SU-DHL-6 (cell line): ENCODE results near the gene BOLA3.

Experiments used
- H2AFZ ChIP-seq: fragments of 200-600 bp; sonication (generic); 2 replicates; pipeline ENCODE4 v1.6.1; 2014; ENCODE audit warnings: low read depth, mild to moderate bottlenecking, moderate library complexity, mixed read lengths, antibody characterized with exemption, low read length; ENCODE audit not compliant: severe bottlenecking
- H3F3A ChIP-seq: fragments of 200-600 bp; shearing (Covaris generic); 2 replicates; pipeline ENCODE4 v1.6.0; 2016; ENCODE audit warnings: antibody characterized with exemption, mild to moderate bottlenecking; ENCODE audit not compliant: insufficient read depth
- H3K27ac ChIP-seq: fragments of 200-600 bp; sonication (generic); 2 replicates; pipeline ENCODE4 v1.5.1; 2016; ENCODE audit warnings: low read depth, mild to moderate bottlenecking, low read length, moderate library complexity, mixed read lengths
- H3K27me3 ChIP-seq: fragments of 200-600 bp; sonication (generic), shearing (Covaris generic); 2 replicates; pipeline ENCODE4 v1.6.0; 2014; ENCODE audit warnings: mild to moderate bottlenecking, low read length
- H3K36me3 ChIP-seq: fragments of 200-600 bp; sonication (generic); 2 replicates; pipeline ENCODE4 v1.6.1; 2014; ENCODE audit warnings: mild to moderate bottlenecking, low read length, mixed read lengths
- H3K4me2 ChIP-seq: fragments of 300-600, 200-600 bp; shearing (Covaris generic), sonication (generic); 2 replicates; pipeline ENCODE4 v1.6.0; 2014; ENCODE audit warnings: low read length, low read depth, mild to moderate bottlenecking; ENCODE audit not compliant: poor library complexity, severe bottlenecking
- H3K4me3 ChIP-seq: fragments of 200-600 bp; sonication (generic); 2 replicates; pipeline ENCODE4 v1.5.1; 2014; ENCODE audit warnings: antibody characterized with exemption, low read length, mild to moderate bottlenecking, mixed read lengths; ENCODE audit not compliant: insufficient read depth, poor library complexity, severe bottlenecking
- H3K79me2 ChIP-seq: fragments of 200-600 bp; sonication (generic); 2 replicates; pipeline ENCODE4 v1.6.1; 2014; ENCODE audit warnings: mild to moderate bottlenecking, low read length, moderate library complexity; ENCODE audit not compliant: insufficient read depth
- H3K9ac ChIP-seq: fragments of 200-600 bp; sonication (generic); 2 replicates; pipeline ENCODE4 v1.7.0; 2014; ENCODE audit warnings: mild to moderate bottlenecking, low read length
- H3K9me2 ChIP-seq: fragments of 200-600 bp; sonication (generic); replicated peaks from 2 replicates; pipeline ENCODE4 v1.6.1; 2014; ENCODE audit warnings: low read length; ENCODE audit not compliant: insufficient read depth
- H3K9me3 ChIP-seq: fragments of 200-600 bp; sonication (generic); 2 replicates; pipeline ENCODE4 v1.6.1; 2014; ENCODE audit warnings: low read length, mixed read lengths; ENCODE audit not compliant: insufficient read depth
- H4K20me1 ChIP-seq: fragments of 200-600 bp; sonication (generic); 2 replicates; pipeline ENCODE4 v1.6.1; 2014; ENCODE audit warnings: low read depth, mild to moderate bottlenecking, antibody characterized with exemption, low read length, moderate library complexity, mixed read lengths
- CTCF ChIP-seq: fragments of 200-600 bp; sonication (generic); IDR thresholded peaks from one replicate; pipeline ENCODE4 v1.5.1; 2017; ENCODE audit warnings: antibody characterized with exemption, mild to moderate bottlenecking, low read length, moderate library complexity; ENCODE audit not compliant: insufficient read depth, poor library complexity, severe bottlenecking
- EZH2phosphoT487 ChIP-seq: fragments of 200-600 bp; sonication (generic), shearing (Covaris generic); conservative IDR thresholded peaks from 2 replicates; pipeline ENCODE4 v1.6.1; 2018; ENCODE audit warnings: mild to moderate bottlenecking, antibody characterized with exemption, low read length, moderate library complexity, mixed read lengths

BOLA3 gene

GRCh38 chr2:74186038-74186437, 38.3 kb upstream of the BOLA3 start:
- H3K9me2 ChIP-seq: no peaks in the 10 kb centered on the region
- peak overlapping the region; percentile 39 for H3K9ac ChIP-seq
- H3K4me2 ChIP-seq: peak overlapping the region; percentile 49
- no peaks in the 10 kb centered on the region for H3K79me2 ChIP-seq
- no peaks in the 10 kb centered on the region for H3K36me3 ChIP-seq
- no peaks in the 10 kb centered on the region for H3K9me3 ChIP-seq
- peak overlapping the region; percentile 77 for H2AFZ ChIP-seq
- no peaks in the 10 kb centered on the region for H4K20me1 ChIP-seq
- H3K4me3 ChIP-seq: no peak overlapping the region
- H3F3A ChIP-seq: peaks cover 25% of the 10 kb centered on the region
- TF ChIP-seq EZH2phosphoT487 (no peak), CTCF (no peak)
- peak overlapping the region; percentile 55 for H3K27ac ChIP-seq
- H3K27me3 ChIP-seq: no peaks in the 10 kb centered on the region

- TF ChIP-seq EZH2phosphoT487 (no peak), CTCF (no peak)
- H3K79me2 ChIP-seq: no peaks in the 10 kb centered on the region
- peaks cover 45% of the 10 kb centered on the region for H3F3A ChIP-seq
- no peaks in the 10 kb centered on the region for H3K9me3 ChIP-seq
- peak overlapping the region; percentile 6; the same call in 1 of the 2 replicates for H3K9ac ChIP-seq
- peak overlapping the region; percentile 55 for H2AFZ ChIP-seq
- peak overlapping the region; percentile 36 for H3K27ac ChIP-seq
- peak overlapping the region; percentile 10 for H3K4me2 ChIP-seq
- H4K20me1 ChIP-seq: no peaks in the 10 kb centered on the region
- H3K9me2 ChIP-seq: no peaks in the 10 kb centered on the region
- H3K36me3 ChIP-seq: no peaks in the 10 kb centered on the region
- no peaks in the 10 kb centered on the region for H3K27me3 ChIP-seq
- H3K4me3 ChIP-seq: no peak overlapping the region
Measured at GRCh38 chr2:74183878-74184277, 36.2 kb upstream of the BOLA3 start.

GRCh38 chr2:74181739-74182138, 34.0 kb upstream of the BOLA3 start:
- H3K36me3 ChIP-seq: peaks cover 7% of the 10 kb centered on the region
- H2AFZ ChIP-seq: peak overlapping the region; percentile 52
- peaks cover 11% of the 10 kb centered on the region; the same call in 1 of the 2 replicates for H4K20me1 ChIP-seq
- TF ChIP-seq CTCF: no peak
- TF ChIP-seq EZH2phosphoT487: no peak
- H3K9me3 ChIP-seq: no peaks in the 10 kb centered on the region
- peaks cover 19% of the 10 kb centered on the region for H3K79me2 ChIP-seq
- no peaks in the 10 kb centered on the region for H3K9me2 ChIP-seq
- H3K4me2 ChIP-seq: peak overlapping the region; percentile 85
- H3K27ac ChIP-seq: peak overlapping the region; percentile 96
- peak overlapping the region; percentile 44 for H3K4me3 ChIP-seq
- peaks cover 61% of the 10 kb centered on the region for H3F3A ChIP-seq
- H3K9ac ChIP-seq: peak overlapping the region; percentile 26
- no peaks in the 10 kb centered on the region for H3K27me3 ChIP-seq
